GM10266 (cell line): ENCODE data around the gene IL17F.

Source experiments
- DNase-seq: peaks from one replicate; pipeline ENCODE4 v3.0.0; 2012; ENCODE audit errors: extremely low spot score
- CTCF ChIP-seq: IDR thresholded peaks from 2 replicates; pipeline ENCODE4 v1.5.1; 2012; ENCODE audit warnings: mild to moderate bottlenecking, low read depth; ENCODE audit not compliant: control insufficient read depth, insufficient read depth; ENCODE audit errors: missing control alignments

Gene IL17F

DNA sequence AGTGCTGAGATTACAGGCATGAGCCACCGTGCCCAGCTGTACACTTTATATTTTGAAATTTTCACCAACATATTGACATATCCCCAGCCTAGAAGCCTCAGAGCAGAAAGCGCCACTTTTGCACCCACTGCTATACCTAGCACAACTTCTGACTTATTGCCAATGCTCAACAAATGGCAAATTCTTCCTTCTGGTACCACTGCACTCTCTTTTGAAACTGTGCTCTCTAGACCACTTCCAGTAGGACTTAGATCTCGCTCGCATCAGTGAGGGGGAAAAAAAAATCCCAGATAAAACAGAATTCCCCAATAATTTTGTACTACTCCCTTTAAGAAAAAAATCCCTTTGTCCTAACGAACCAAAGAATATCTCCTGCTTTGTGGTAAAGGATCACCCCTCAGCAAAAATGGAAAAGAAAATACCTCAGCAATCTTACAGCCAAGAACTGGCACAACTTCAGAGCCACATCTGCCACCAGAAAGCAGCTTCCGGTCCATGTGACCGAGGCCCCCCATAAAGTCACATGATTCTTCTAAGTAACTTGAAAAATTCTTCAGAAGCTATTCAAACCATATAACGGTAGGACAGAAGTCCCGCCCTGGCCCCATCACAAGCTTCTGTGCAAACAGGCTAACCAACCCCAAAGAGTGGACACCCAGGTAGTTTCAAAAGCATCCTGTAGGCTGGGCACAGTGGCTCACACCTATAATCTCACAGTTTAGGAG is 18.5 kb upstream of the IL17F start:
- DNase-seq = no peak
- TF ChIP-seq CTCF = no peak

- no peak for TF ChIP-seq CTCF
- no peak for DNase-seq
Measured at GRCh38 chr6:52261229-52261628, 16.9 kb upstream of the IL17F start.

DNA sequence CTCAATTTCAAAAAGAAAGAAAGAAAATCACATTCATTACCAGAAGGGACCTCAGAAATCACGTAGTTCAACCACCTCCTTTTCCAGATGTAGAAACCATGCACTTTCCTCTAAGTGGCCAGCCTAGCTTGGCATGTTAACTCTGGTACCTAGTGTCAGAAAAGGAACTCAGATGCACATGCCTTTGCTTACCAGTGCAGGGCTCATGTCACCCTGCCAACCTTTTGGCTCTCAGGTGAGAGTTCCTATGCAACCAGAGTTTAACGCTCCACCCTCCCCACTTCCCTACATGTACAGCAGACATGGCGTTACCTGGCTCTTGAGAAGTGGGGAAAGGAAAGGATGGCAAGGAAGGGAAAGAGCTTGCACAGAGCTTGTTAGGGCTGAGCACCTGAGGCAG is 16.3 kb upstream of the IL17F start:
- DNase-seq = no peak
- TF ChIP-seq CTCF = no peak

DNA sequence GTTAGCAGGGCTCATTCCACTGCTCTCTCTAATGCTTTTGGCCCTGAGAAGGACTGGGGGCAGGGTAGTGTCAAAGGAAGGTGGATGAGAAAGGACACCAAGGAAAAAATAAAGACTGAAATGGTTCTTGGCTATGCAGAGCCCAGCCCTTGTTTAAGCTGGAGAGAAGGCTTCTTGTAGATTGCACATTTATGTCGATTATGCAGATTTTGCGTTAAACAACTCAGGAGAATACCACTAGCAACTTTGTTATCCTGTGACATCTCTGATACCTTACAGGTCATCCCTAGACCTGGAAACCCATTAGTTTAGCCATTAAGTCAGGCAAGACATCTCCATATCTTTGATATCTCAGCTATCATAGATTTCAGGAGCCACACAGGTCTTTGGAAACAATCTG is 11.1 kb upstream of the IL17F start:
- no peak for DNase-seq
- no peak for TF ChIP-seq CTCF

DNA sequence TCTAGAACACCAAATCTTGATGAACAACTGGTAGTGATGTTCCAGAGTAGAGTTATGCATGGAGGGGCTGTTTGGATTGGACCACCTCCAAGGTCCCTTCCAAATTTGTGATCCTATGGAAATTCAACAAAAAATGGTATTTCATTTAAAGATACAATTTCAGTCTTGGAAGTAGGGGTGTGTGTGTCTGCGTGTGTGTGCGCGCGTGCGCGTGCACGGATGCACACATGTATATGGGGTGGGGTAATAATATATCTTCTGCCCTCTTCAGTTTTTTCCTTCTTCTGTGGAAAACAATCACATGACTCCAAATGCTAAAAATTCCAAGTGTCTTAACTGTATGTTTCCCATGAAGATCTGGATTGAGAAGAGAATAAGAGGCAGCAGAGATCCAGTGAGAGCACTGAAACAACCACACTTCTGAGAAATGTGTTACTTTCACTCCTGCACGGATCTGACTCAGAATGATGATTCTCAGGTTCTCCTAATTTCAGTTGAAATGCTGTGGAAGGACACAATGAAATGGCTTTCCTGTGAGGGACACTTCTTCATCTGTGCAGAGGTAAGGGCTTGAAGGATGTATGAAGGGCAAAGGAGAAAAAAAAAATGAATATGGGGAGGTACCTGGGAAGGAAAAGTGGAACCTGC is 10.6 kb upstream of the IL17F start:
- TF ChIP-seq CTCF = no peak
- DNase-seq = no peak

DNA sequence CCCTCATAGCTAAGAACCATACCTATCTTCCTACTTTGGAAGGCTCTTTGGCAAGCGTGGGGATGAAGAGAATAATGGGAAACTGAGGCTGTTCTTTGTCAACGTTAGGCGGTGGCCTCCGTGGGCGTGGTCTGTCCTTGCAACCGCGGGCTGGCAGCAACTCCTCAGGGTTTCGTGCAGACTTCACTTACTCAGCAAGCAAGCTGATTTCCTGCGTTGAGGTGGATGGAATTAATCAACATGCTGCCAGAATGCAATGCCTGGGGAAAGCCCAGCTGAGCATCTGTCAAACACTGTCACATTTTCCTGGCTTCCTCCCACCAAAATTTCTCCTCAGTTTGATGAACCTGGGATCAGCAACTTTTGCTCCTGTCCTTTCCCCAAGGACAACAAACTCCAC is 9.2 kb upstream of the IL17F start:
- DNase-seq = no peak
- no peak for TF ChIP-seq CTCF

DNA sequence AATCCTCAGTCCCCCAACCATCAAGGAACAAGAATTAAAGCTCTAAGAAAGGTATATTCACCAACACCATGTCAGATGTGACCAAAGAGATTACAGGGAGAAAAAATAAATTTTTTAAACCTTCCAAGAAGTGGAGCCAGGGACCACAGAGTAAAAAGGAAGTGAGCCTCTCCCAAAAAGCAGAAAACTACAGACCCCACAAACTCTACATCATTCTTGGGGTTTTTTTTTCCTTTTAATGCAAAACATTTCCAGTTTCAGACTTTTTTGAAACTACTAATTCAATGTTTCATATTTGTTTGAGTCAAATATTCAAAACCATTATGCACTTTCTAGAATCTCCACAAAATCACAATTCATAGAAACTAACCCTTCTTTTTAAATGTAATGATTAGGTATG is 6.8 kb upstream of the IL17F start:
- DNase-seq = no peak
- TF ChIP-seq CTCF = no peak
